ENCODE data around the gene PARP6. TPM values are rescaled to one million over a fixed set of nuclear protein-coding genes. Genes with fewer than 3 reads are reported as not detected.

Gene PARP6
- polyA plus RNA-seq, 10 donors = 39.4 to 96.6 (median 56.6) TPM

- no peak for DNase-seq
These were observed 71.7 kb downstream of the PARP6 start for GRCh38 chr15:72200395-72201237.

- DNase-seq = peak; percentile 68 to 82 (median 70)
These were observed 72.6 kb downstream of the PARP6 start for GRCh38 chr15:72199721-72200212.

GRCh38 chr15:72199205-72199515, 73.2 kb downstream of the PARP6 start:
- DNase-seq = no peak

GRCh38 chr15:72198356-72199204, 73.8 kb downstream of the PARP6 start:
- no peak for DNase-seq

GRCh38 chr15:72197460-72198355, 74.6 kb downstream of the PARP6 start, which contains the start of gene GRAMD2A:
Gene GRAMD2A (minus strand): TSS chr15:72197787.
- peak in 1 of 3 donors; percentile 51 for DNase-seq

GRCh38 chr15:72197041-72197459, 75.3 kb downstream of the PARP6 start:
- no peak for DNase-seq

GRCh38 chr15:72196409-72197040, 75.8 kb downstream of the PARP6 start:
- no peak for DNase-seq

- no peak for DNase-seq
These were observed 77.2 kb downstream of the PARP6 start for GRCh38 chr15:72195101-72195511.

- DNase-seq = no peak
These were observed 78.4 kb downstream of the PARP6 start for GRCh38 chr15:72193836-72194396.

- DNase-seq = no peak
These were observed 79.9 kb downstream of the PARP6 start for GRCh38 chr15:72192416-72192815.

Other genes with a start within 250 kb of the PARP6 start
- 10 to 100 TPM; 23.1 to 41.7 (median 28.6) TPM for gene MYO9A, start 154.4 kb downstream of the PARP6 start, polyA plus RNA-seq (ENCODE audit: insufficient read length in 10 of 10)
- gene SENP8, start 154.2 kb downstream of the PARP6 start, polyA plus RNA-seq (ENCODE audit: insufficient read length in 10 of 10) = 1 to 10 TPM; 3.7 to 6.5 (median 5.0) TPM
- 1 to 10 TPM in 8 of 10 donors, under 1 TPM in 2; 0.78 to 2.7 (median 1.6) TPM for gene GRAMD2A, start 74.8 kb downstream of the PARP6 start, polyA plus RNA-seq (ENCODE audit: insufficient read length in 10 of 10)
- gene PKM, start 41.4 kb downstream of the PARP6 start, polyA plus RNA-seq (ENCODE audit: insufficient read length in 10 of 10) = 100 to 1,000 TPM; 616 to 912 (median 778) TPM
- 1 to 10 TPM in 5 of 10 donors, under 1 TPM in 5; 0.71 to 2.0 (median 1.1) TPM for gene CELF6, start 47.6 kb upstream of the PARP6 start, polyA plus RNA-seq (ENCODE audit: insufficient read length in 10 of 10)
- gene HEXA, start 103.5 kb upstream of the PARP6 start, polyA plus RNA-seq (ENCODE audit: insufficient read length in 10 of 10) = 10 to 100 TPM; 46.4 to 60.3 (median 49.9) TPM
- gene TMEM202, start 125.8 kb upstream of the PARP6 start, polyA plus RNA-seq (ENCODE audit: insufficient read length in 10 of 10) = not detected
- gene ARIH1, start 201.8 kb upstream of the PARP6 start, polyA plus RNA-seq (ENCODE audit: insufficient read length in 10 of 10) = 100 to 1,000 TPM; 120 to 160 (median 134) TPM

Measured in muscle of back (tissue), 11 donors.